Uterus (tissue), 2 donors: ENCODE measurements around the gene MINAR1.

Experiments
- POLR2A ChIP-seq, 2 donors: fragments of 450-650 bp; IDR thresholded peaks; one replicate each; pipeline ENCODE4 v1.6.1; 2016; ENCODE audit warnings: antibody characterized with exemption in 2 of 2, mild to moderate bottlenecking in 1 of 2, moderate library complexity in 1 of 2
- TF ChIP-seq, protein P1 (sequence below), 4 experiments: fragments of 200-600 bp in 2 of 4; fragments of 450-650 bp in 2 of 4; sonication (generic) in 2 of 4; IDR thresholded peaks; one replicate each; pipeline ENCODE4 v1.5.1; 2016 to 2019; ENCODE audit warnings: antibody characterized with exemption in 4 of 4, mild to moderate bottlenecking in 2 of 4, moderate library complexity in 1 of 4

DNA sequence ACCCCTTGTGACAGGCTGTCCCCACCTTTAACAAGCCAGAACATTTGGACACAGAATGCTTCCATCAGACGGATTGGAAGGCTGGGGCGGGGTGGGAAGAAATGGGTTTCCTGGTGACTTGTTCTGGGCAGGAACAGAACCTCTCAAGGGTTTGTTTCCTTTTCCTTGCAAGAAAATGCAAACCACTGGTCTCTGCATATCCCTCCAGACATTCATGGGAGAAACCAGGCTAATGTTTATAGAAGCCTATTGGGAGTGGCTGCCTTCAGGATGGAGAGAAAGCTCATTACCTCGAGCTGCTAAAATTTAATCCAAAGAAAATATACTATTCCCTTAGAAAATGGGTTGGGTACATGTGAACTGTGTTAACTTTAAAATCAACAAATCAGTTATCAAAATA lies 21.9 kb downstream of the MINAR1 start:
- TF ChIP-seq, protein P1, sequence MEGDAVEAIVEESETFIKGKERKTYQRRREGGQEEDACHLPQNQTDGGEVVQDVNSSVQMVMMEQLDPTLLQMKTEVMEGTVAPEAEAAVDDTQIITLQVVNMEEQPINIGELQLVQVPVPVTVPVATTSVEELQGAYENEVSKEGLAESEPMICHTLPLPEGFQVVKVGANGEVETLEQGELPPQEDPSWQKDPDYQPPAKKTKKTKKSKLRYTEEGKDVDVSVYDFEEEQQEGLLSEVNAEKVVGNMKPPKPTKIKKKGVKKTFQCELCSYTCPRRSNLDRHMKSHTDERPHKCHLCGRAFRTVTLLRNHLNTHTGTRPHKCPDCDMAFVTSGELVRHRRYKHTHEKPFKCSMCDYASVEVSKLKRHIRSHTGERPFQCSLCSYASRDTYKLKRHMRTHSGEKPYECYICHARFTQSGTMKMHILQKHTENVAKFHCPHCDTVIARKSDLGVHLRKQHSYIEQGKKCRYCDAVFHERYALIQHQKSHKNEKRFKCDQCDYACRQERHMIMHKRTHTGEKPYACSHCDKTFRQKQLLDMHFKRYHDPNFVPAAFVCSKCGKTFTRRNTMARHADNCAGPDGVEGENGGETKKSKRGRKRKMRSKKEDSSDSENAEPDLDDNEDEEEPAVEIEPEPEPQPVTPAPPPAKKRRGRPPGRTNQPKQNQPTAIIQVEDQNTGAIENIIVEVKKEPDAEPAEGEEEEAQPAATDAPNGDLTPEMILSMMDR (IDR thresholded peaks at IDR 0.05): no peak
- no peak for TF ChIP-seq POLR2A (IDR thresholded peaks at IDR 0.05)
